ENCODE results near the gene DNAJB1. TPM values are rescaled to one million over a fixed set of nuclear protein-coding genes. Genes with fewer than 3 reads are reported as not detected.
"Not testable (repeated sequence)": the region's sequence is repeated elsewhere in the genome, so short reads cannot be mapped to it uniquely, and the experiment has no call there.

The DNAJB1 gene
- 26.5 TPM for polyA plus RNA-seq (2012; ENCODE audit: low read depth, missing spikeins)

GRCh38 chr19:14517840-14518505, at the start of gene DNAJB1:
Gene DNAJB1 (minus strand): TSS chr19:14518397. CDS start chr19:14518349, 48 bp downstream.
- FAIRE-seq (no peak), DNase-seq (ENCODE audit: insufficient read length, low spot score) (peak; percentile 92)
- TF ChIP-seq POLR2A (IDR thresholded peaks at IDR 0.05; ENCODE audit: low read depth, low read length) (peak; percentile 94), PAX5 (IDR thresholded peaks at IDR 0.05; ENCODE audit: insufficient read depth, low read length, severe bottlenecking) (no peak), POLR2AphosphoS5 (IDR thresholded peaks at IDR 0.05; ENCODE audit: low read depth, low read length) (peak; percentile 86), TAF1 (IDR thresholded peaks at IDR 0.05; ENCODE audit: low read depth, low read length) (peak; percentile 47; the same call in 1 of the 2 replicates), POU2F2 (IDR thresholded peaks at IDR 0.05; ENCODE audit: low read depth, low read length) (peak; percentile 76), SPI1 (IDR thresholded peaks at IDR 0.05; ENCODE audit: low read depth, low read length) (no peak)

- FAIRE-seq (no peak), DNase-seq (ENCODE audit: insufficient read length, low spot score) (no peak)
- TF ChIP-seq POU2F2 (IDR thresholded peaks at IDR 0.05; ENCODE audit: low read depth, low read length) (no peak), PAX5 (IDR thresholded peaks at IDR 0.05; ENCODE audit: insufficient read depth, low read length, severe bottlenecking) (no peak), SPI1 (IDR thresholded peaks at IDR 0.05; ENCODE audit: low read depth, low read length) (no peak), POLR2AphosphoS5 (IDR thresholded peaks at IDR 0.05; ENCODE audit: low read depth, low read length) (no peak), POLR2A (IDR thresholded peaks at IDR 0.05; ENCODE audit: low read depth, low read length) (no peak), TAF1 (IDR thresholded peaks at IDR 0.05; ENCODE audit: low read depth, low read length) (no peak)
Measured at GRCh38 chr19:14567079-14567478, 48.9 kb upstream of the DNAJB1 start.

DNA sequence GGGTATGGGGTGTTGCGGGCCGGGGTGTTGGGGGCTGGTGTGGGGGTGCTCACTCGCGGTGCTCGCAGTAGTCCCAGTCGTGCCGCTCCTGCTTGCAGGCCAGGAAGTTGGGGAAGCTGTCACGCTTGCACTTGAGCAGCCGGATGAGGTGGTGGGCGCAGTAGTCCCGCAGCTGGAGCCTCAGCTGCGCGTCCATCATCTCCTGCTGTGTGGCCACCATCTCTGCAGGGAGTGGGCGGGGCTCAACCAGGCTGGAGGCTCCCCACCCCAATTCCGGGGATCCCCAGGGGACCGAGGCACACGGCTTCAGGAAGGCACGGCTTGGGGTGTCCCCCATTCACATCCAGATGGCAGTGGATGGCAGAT, 48.5 kb upstream of the DNAJB1 start:
- no peak for DNase-seq (ENCODE audit: insufficient read length, low spot score)
- FAIRE-seq: no peak
- TF ChIP-seq POLR2AphosphoS5 (IDR thresholded peaks at IDR 0.05; ENCODE audit: low read depth, low read length) (no peak), TAF1 (IDR thresholded peaks at IDR 0.05; ENCODE audit: low read depth, low read length) (no peak), PAX5 (IDR thresholded peaks at IDR 0.05; ENCODE audit: insufficient read depth, low read length, severe bottlenecking) (no peak), SPI1 (IDR thresholded peaks at IDR 0.05; ENCODE audit: low read depth, low read length) (no peak), POLR2A (IDR thresholded peaks at IDR 0.05; ENCODE audit: low read depth, low read length) (no peak), POU2F2 (IDR thresholded peaks at IDR 0.05; ENCODE audit: low read depth, low read length) (no peak)

DNA sequence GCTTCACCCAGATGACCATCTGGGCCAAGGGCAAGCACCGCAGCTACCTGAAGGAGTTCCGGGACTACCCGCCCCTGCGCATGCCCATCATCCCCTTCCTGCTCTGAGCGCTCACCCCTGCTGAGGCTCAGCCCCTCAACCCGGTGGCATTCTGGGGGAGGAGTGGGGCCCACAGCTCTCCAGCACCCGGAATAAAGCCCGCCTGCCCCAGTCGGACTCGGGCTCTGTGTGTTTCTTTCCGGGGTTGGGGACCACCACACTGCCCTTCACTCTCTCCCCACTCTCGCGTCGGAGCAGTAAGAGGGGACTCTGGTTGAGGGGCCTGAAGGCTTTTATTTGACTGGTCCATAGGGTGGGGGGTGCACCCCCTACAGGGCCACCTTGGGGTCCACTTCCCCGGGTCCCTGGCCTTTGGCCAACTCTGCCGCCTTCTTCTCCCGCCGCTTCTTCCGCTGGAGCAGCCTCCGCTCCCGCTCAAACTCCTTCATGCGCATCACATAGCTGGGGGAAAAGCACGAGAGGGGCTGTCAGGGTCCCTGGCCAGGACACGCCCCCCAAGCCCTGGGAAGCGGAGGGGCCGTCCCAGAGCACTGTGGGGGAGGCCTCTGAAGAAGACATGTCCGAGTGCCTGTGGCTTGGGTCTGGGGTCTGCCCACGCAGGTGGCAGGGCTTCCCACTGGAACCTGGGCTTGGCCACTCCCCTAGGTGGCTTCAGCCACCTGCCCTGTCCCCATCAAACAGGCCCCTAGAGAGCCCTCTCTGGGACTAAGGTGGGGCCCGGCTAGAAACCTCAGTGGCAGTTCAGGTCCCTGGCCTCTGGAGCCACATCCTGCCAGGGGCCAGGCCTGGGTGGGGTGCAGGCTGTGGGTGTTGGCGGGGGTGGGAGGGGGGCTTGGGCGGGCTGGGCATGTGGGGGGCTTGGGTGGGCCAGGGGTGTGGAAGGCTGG, 47.8 kb upstream of the DNAJB1 start:
- no peak for FAIRE-seq
- TF ChIP-seq POU2F2 (IDR thresholded peaks at IDR 0.05; ENCODE audit: low read depth, low read length) (no peak), SPI1 (IDR thresholded peaks at IDR 0.05; ENCODE audit: low read depth, low read length) (no peak), POLR2AphosphoS5 (IDR thresholded peaks at IDR 0.05; ENCODE audit: low read depth, low read length) (no peak), POLR2A (IDR thresholded peaks at IDR 0.05; ENCODE audit: low read depth, low read length) (no peak), TAF1 (IDR thresholded peaks at IDR 0.05; ENCODE audit: low read depth, low read length) (no peak), PAX5 (IDR thresholded peaks at IDR 0.05; ENCODE audit: insufficient read depth, low read length, severe bottlenecking) (no peak)
- no peak for DNase-seq (ENCODE audit: insufficient read length, low spot score)

DNA sequence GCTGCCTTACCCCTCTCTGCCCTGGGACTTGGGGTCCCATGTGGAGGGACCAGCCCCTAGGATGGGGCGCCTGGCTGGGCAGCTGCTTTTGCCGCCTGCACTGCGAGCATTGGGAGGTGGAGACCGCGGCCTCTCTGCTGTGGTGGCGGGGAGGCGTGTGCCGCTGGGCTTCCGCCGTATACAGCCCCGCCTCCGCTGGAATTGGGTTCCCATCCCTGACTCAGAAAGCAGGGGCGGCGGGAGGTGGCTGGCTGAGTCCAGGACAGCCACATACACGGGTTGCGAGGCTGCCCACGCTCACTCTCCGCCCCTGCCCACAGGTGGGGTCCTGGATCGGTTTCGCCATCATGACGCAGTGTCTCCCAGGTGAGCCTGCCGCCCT, 47.1 kb upstream of the DNAJB1 start:
- TF ChIP-seq TAF1 (IDR thresholded peaks at IDR 0.05; ENCODE audit: low read depth, low read length) (no peak), POU2F2 (IDR thresholded peaks at IDR 0.05; ENCODE audit: low read depth, low read length) (no peak), POLR2AphosphoS5 (IDR thresholded peaks at IDR 0.05; ENCODE audit: low read depth, low read length) (no peak), SPI1 (IDR thresholded peaks at IDR 0.05; ENCODE audit: low read depth, low read length) (no peak), PAX5 (IDR thresholded peaks at IDR 0.05; ENCODE audit: insufficient read depth, low read length, severe bottlenecking) (no peak), POLR2A (IDR thresholded peaks at IDR 0.05; ENCODE audit: low read depth, low read length) (no peak)
- FAIRE-seq: no peak
- DNase-seq (ENCODE audit: insufficient read length, low spot score): no peak

DNA sequence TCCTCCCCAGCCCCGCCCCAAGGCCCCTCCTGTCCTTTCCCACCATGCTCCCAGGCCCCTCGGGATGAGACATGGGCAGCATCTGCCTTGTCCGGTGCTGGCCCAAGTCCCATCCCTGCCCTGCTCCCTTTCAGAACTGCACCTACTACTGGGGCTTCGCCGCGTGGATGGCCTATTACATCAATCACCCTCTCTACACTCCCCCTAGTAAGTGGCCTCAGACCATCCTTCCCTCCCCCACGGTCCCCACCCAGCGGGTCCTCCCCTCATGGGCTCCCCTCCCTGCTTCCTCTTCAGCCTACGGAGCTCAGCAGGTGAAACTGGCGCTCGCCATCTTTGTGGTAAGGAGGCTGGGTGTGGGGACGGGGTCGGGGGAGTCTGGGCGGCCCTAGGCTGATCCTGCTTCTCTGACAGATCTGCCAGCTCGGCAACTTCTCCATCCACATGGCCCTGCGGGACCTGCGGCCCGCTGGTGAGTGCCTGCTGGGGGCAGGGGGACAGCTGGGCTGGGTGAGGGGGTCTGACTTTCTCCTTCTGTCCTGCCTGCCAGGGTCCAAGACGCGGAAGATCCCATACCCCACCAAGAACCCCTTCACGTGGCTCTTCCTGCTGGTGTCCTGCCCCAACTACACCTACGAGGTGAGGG, 46.6 kb upstream of the DNAJB1 start:
- peak; percentile 45 for FAIRE-seq
- DNase-seq (ENCODE audit: insufficient read length, low spot score): not testable (repeated sequence)

DNA sequence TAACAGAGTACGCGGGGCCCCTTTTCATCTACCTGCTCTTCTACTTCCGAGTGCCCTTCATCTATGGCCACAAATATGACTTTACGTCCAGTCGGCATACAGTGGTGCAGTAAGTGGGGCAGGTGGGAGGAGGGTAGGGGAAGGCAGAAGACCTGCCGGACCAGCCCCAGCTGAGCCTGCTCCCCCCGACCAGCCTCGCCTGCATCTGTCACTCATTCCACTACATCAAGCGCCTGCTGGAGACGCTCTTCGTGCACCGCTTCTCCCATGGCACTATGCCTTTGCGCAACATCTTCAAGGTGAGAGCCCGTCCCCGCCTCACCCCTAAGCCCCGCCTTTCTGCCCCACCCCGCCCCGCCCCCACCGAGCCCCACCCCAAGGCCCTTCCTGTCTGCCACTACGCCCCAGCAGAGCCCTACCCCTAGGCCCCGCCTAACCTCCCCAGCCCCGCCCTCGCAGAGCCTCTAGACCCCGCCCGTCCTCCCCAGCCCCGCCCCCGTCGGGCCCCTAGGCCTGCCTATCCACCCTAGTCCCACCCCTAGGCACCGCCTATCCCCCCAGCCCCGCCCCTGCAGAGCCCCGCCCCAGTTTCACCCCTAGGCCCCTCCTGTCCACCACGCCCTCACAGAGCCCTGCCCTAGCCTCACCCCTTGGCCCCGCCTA, 45.9 kb upstream of the DNAJB1 start:
- FAIRE-seq: no peak
- TF ChIP-seq POLR2AphosphoS5 (IDR thresholded peaks at IDR 0.05; ENCODE audit: low read depth, low read length): no peak
- TF ChIP-seq POLR2A (IDR thresholded peaks at IDR 0.05; ENCODE audit: low read depth, low read length): no peak
- TF ChIP-seq TAF1 (IDR thresholded peaks at IDR 0.05; ENCODE audit: low read depth, low read length): no peak
- TF ChIP-seq SPI1 (IDR thresholded peaks at IDR 0.05; ENCODE audit: low read depth, low read length): no peak
- no peak for TF ChIP-seq PAX5 (IDR thresholded peaks at IDR 0.05; ENCODE audit: insufficient read depth, low read length, severe bottlenecking)
- no peak for TF ChIP-seq POU2F2 (IDR thresholded peaks at IDR 0.05; ENCODE audit: low read depth, low read length)
- peak; percentile 82 for DNase-seq (ENCODE audit: insufficient read length, low spot score)

- no peak for DNase-seq (ENCODE audit: insufficient read length, low spot score)
- TF ChIP-seq POU2F2 (IDR thresholded peaks at IDR 0.05; ENCODE audit: low read depth, low read length): no peak
- no peak for TF ChIP-seq POLR2A (IDR thresholded peaks at IDR 0.05; ENCODE audit: low read depth, low read length)
- TF ChIP-seq TAF1 (IDR thresholded peaks at IDR 0.05; ENCODE audit: low read depth, low read length): no peak
- TF ChIP-seq SPI1 (IDR thresholded peaks at IDR 0.05; ENCODE audit: low read depth, low read length): no peak
- no peak for TF ChIP-seq PAX5 (IDR thresholded peaks at IDR 0.05; ENCODE audit: insufficient read depth, low read length, severe bottlenecking)
- TF ChIP-seq POLR2AphosphoS5 (IDR thresholded peaks at IDR 0.05; ENCODE audit: low read depth, low read length): no peak
- no peak for FAIRE-seq
Measured at GRCh38 chr19:14563590-14563926, 45.4 kb upstream of the DNAJB1 start.

Data from GM12891 (cell line).